GM23248 (cell line): Measurements from ENCODE around the gene DNAJA4. TPM values are rescaled to one million over a fixed set of nuclear protein-coding genes. Genes with fewer than 3 reads are reported as not detected.

Experiments
- DNase-seq: peaks from one replicate; pipeline ENCODE4 v3.0.0-alpha.2; 2015
- H2AFZ ChIP-seq: fragments of 200-600 bp; sonication (generic); 2 replicates; pipeline ENCODE4 v1.6.1; 2016; ENCODE audit warnings: antibody characterized with exemption
- H3F3A ChIP-seq: fragments of 200-600 bp; sonication (generic); 2 replicates; pipeline ENCODE4 v1.6.1; 2016; ENCODE audit warnings: mild to moderate bottlenecking, antibody characterized with exemption, mixed run types; ENCODE audit not compliant: insufficient read depth
- H3K27ac ChIP-seq: fragments of 200-600 bp; sonication (generic); 2 replicates; pipeline ENCODE4 v1.5.1; 2016; ENCODE audit warnings: mild to moderate bottlenecking
- H3K27me3 ChIP-seq: fragments of 200-600 bp; sonication (generic); replicated peaks from 2 replicates; pipeline ENCODE4 v1.6.1; 2016; ENCODE audit warnings: mild to moderate bottlenecking; ENCODE audit not compliant: insufficient read depth
- H3K36me3 ChIP-seq: fragments of 200-600 bp; sonication (generic); 2 replicates; pipeline ENCODE4 v1.6.1; 2016; ENCODE audit warnings: low read depth, mild to moderate bottlenecking
- H3K4me1 ChIP-seq: fragments of 200-600 bp; sonication (generic); 2 replicates; pipeline ENCODE4 v1.6.1; 2016; ENCODE audit warnings: mild to moderate bottlenecking; ENCODE audit not compliant: insufficient read depth
- H3K4me2 ChIP-seq: fragments of 200-600 bp; sonication (generic); one replicate; pipeline ENCODE4 v1.6.1; 2016; ENCODE audit warnings: mild to moderate bottlenecking; ENCODE audit not compliant: unreplicated experiment
- H3K4me3 ChIP-seq: fragments of 200-600 bp; sonication (generic); 2 replicates; pipeline ENCODE4 v1.5.1; 2016; ENCODE audit warnings: mild to moderate bottlenecking
- H3K79me2 ChIP-seq: fragments of 200-600 bp; sonication (generic); 2 replicates; pipeline ENCODE4 v1.6.1; 2016; ENCODE audit warnings: mild to moderate bottlenecking; ENCODE audit not compliant: insufficient read depth
- H3K9ac ChIP-seq: fragments of 200-600 bp; sonication (generic); 2 replicates; pipeline ENCODE4 v1.6.1; 2016; ENCODE audit warnings: mild to moderate bottlenecking
- H3K9me2 ChIP-seq: fragments of 200-600 bp; sonication (generic); 2 replicates; pipeline ENCODE4 v1.6.1; 2016; ENCODE audit warnings: mixed run types, mild to moderate bottlenecking, moderate library complexity; ENCODE audit not compliant: insufficient read depth
- H3K9me3 ChIP-seq: fragments of 200-600 bp; sonication (generic); one replicate; pipeline ENCODE4 v1.6.1; 2017; ENCODE audit warnings: low read depth
- H4K20me1 ChIP-seq: fragments of 200-600 bp; sonication (generic); 2 replicates; pipeline ENCODE4 v1.6.0; 2016; ENCODE audit not compliant: insufficient read depth
- EZH2 ChIP-seq: fragments of 200-600 bp; sonication (generic); IDR thresholded peaks from 2 replicates; pipeline ENCODE4 v1.6.1; 2018; ENCODE audit warnings: antibody characterized with exemption, mild to moderate bottlenecking; ENCODE audit not compliant: insufficient read depth, poor library complexity, severe bottlenecking
- EZH2phosphoT487 ChIP-seq: fragments of 200-600 bp; sonication (generic); IDR thresholded peaks from 2 replicates; pipeline ENCODE4 v1.6.1; 2018; ENCODE audit warnings: antibody characterized with exemption, moderate library complexity, mild to moderate bottlenecking, low read depth; ENCODE audit not compliant: insufficient read depth
- WGBS, 2 experiments: methylation state at CpG; one replicate each; pipeline ENCODE4 v1.1.6; 2015 to 2017; ENCODE audit warnings: low lambda C conversion rate in 2 of 2, low coverage in 1 of 2; ENCODE audit errors: missing lambda C conversion rate in 2 of 2; 5-methylcytosine and 5-hydroxymethylcytosine counted together
- in situ Hi-C: fragments of 300-500 bp; cut with MboI; formaldehyde crosslinking; loops from 2 replicates; pipeline ENCODE4 v1.15.0; 2020
- polyA plus RNA-seq: library from polyadenylated mRNA; unstranded; fragments of >200 nt; fragmentation: Nextera tagmentation; extraction: Ambion mirVana; gene quantifications from 2 replicates; pipeline ENCODE4 v1.2.1, GENCODE V29; 2016
- total RNA-seq: library from RNA; depleted of rRNA; stranded (reverse); fragments of >200 nt; shearing (Covaris generic); gene quantifications from 2 replicates; pipeline ENCODE4 v1.2.3, GENCODE V29; 2014

The DNAJA4 gene
- total and polyA plus RNA-seq, 2 experiments from 2014 or later, result 0.43 to 1.4 TPM

GRCh38 chr15:78236491-78236890, 27.9 kb upstream of the DNAJA4 start:
- H3K27me3 ChIP-seq, result peaks cover 30% of the 10 kb centered on the region
- no peak overlapping the region for H3K4me3 ChIP-seq
- TF ChIP-seq EZH2, result no peak
- no peak for TF ChIP-seq EZH2phosphoT487
- no peak overlapping the region for H3K4me2 ChIP-seq
- no peaks in the 10 kb centered on the region for H3K79me2 ChIP-seq
- WGBS, 2 experiments, result 89 to 90% methylated on average over 6 of the region's 6 CpGs
- H3K36me3 ChIP-seq, result no peaks in the 10 kb centered on the region
- in situ Hi-C loops, result loop anchor here (10.0 kb wide), 1 partner anchor 272 kb away; no protein-coding TSS in a partner anchor
- no peaks in the 10 kb centered on the region for H4K20me1 ChIP-seq
- no peak for DNase-seq
- H2AFZ ChIP-seq, result no peak overlapping the region
- H3K27ac ChIP-seq, result no peak overlapping the region
- H3F3A ChIP-seq, result no peaks in the 10 kb centered on the region
- H3K9me3 ChIP-seq, result no peaks in the 10 kb centered on the region
- H3K9ac ChIP-seq, result no peak overlapping the region
- no peaks in the 10 kb centered on the region for H3K4me1 ChIP-seq
- no peaks in the 10 kb centered on the region for H3K9me2 ChIP-seq

DNA sequence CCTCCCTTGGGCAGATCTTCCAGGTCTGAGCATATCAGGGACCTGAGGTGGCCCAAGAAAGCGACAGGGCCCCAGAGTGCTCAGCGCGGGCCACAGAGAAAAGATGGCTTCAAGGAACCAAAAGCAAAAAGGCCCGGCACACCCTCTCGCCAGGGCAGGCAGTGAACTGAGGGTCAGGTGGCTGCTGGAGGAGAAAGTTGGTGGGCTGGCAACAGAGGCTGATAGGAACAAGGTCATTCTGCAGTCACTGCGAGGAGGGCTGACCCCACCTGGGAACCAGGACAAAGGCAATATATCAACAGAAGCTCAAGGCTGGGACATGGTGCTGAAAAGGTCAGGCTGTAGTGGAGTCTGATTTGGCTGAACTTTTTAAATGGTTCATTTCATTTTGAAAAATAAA, 27.2 kb upstream of the DNAJA4 start:
- H3K4me1 ChIP-seq, result no peaks in the 10 kb centered on the region
- no peak for TF ChIP-seq EZH2
- no peak for TF ChIP-seq EZH2phosphoT487
- no peaks in the 10 kb centered on the region for H3K9me3 ChIP-seq
- H3K9ac ChIP-seq, result no peak overlapping the region
- H3K4me3 ChIP-seq, result no peak overlapping the region
- no peak overlapping the region for H2AFZ ChIP-seq
- H3F3A ChIP-seq, result no peaks in the 10 kb centered on the region
- no peaks in the 10 kb centered on the region for H3K36me3 ChIP-seq
- in situ Hi-C loops, result loop anchor here (10.0 kb wide), 1 partner anchor 272 kb away; no protein-coding TSS in a partner anchor
- no peaks in the 10 kb centered on the region for H3K79me2 ChIP-seq
- 61 to 70% methylated on average over 6 of the region's 6 CpGs for WGBS, 2 experiments
- H3K27ac ChIP-seq, result no peak overlapping the region
- no peaks in the 10 kb centered on the region for H3K9me2 ChIP-seq
- peaks cover 30% of the 10 kb centered on the region for H3K27me3 ChIP-seq
- H3K4me2 ChIP-seq, result no peak overlapping the region
- DNase-seq, result no peak
- H4K20me1 ChIP-seq, result no peaks in the 10 kb centered on the region

DNA sequence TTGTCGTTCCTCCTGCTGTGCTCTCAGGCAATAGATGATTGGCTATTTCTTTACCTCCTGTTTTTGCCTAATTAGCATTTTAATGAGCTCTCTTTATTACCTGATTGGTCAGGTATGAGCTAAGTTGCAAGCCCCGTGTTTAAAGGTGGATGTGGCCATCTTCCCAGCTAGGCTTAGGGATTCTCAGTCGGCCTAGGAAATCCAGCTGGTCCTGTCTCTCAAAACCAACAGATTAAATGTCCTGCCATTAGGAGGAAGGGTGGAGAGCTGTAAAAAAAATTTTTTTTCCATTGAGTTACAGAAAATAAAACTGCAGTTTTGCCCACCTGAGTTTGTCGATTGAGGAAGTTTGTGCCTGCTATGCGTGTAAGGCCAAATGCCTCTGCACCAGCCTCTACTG, 24.6 kb upstream of the DNAJA4 start:
- peaks cover 18% of the 10 kb centered on the region for H3K27me3 ChIP-seq
- no peak for TF ChIP-seq EZH2
- WGBS, 2 experiments, result 60 to 67% methylated on average over 5 of the region's 5 CpGs
- no peak overlapping the region for H3K27ac ChIP-seq
- H3F3A ChIP-seq, result no peaks in the 10 kb centered on the region
- in situ Hi-C loops, result loop anchor here (5.0 to 10.0 kb wide), 2 partner anchors 128 to 275 kb away; no protein-coding TSS in a partner anchor
- H3K9me3 ChIP-seq, result no peaks in the 10 kb centered on the region
- no peak overlapping the region for H3K4me2 ChIP-seq
- H3K9me2 ChIP-seq, result no peaks in the 10 kb centered on the region
- H3K79me2 ChIP-seq, result no peaks in the 10 kb centered on the region
- no peak overlapping the region for H2AFZ ChIP-seq
- no peaks in the 10 kb centered on the region for H3K36me3 ChIP-seq
- H3K9ac ChIP-seq, result no peak overlapping the region
- DNase-seq, result no peak
- no peak overlapping the region for H3K4me3 ChIP-seq
- H3K4me1 ChIP-seq, result no peaks in the 10 kb centered on the region
- no peaks in the 10 kb centered on the region for H4K20me1 ChIP-seq

DNA sequence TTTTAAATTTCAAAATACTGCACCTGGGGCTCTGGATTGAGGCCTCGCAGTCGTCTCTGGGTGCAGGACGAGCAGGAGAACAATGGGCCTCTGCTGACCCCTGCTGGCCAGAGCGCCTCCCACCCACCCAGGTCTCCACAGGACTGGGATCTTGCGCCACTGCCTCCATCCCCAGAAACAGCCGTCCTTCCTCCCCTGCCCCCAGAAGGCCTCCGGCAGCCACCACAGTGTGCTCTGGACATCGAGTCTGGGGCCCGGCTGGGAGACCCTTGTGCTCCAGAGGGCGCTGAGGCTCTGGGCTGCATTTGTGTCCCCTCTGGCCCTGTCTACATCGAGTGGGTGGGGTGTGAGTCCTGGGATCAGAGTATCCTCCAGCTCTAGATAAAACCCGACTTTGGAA, 23.3 kb upstream of the DNAJA4 start:
- Histone ChIP-seq H3F3A (no peaks in the 10 kb centered on the region), H3K9ac (no peak overlapping the region), H3K9me2 (no peaks in the 10 kb centered on the region), H4K20me1 (no peaks in the 10 kb centered on the region), H3K9me3 (no peaks in the 10 kb centered on the region), H3K79me2 (no peaks in the 10 kb centered on the region), H3K4me3 (no peak overlapping the region), H2AFZ (peak overlapping the region; percentile 33; the same call in 1 of the 2 replicates), H3K27me3 (peaks cover 12% of the 10 kb centered on the region), H3K4me2 (no peak overlapping the region), H3K27ac (no peak overlapping the region), H3K4me1 (no peaks in the 10 kb centered on the region), H3K36me3 (no peaks in the 10 kb centered on the region)
- TF ChIP-seq EZH2phosphoT487 (no peak), EZH2 (no peak)
- WGBS, 2 experiments, result 8 to 12% methylated on average over 12 of the region's 12 CpGs
- DNase-seq, result peak; percentile 79
- in situ Hi-C loops, result loop anchor here (5.0 kb wide), 1 partner anchor 129 kb away; no protein-coding TSS in a partner anchor

DNA sequence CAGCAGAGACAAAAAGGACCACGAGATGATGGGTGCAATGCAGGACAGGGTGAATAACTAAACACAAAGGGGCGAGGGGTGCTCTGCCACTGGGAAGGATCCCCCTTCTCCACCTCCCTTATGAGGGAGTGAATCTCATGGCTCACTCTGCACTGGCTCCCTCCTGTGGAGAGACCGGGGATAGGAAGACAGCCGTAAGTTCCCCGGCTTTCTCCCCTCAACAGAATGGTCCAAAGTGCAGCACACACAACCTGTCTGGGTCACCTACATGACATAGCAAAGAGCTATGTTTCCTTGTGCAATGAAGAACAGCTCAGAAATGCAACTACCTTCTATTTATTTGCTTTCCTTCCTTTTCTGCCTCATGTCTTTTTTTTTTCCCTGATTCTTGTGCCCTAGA, 22.2 kb upstream of the DNAJA4 start:
- no peak overlapping the region for H3K4me3 ChIP-seq
- no peaks in the 10 kb centered on the region for H3K9me3 ChIP-seq
- peaks cover 12% of the 10 kb centered on the region for H3K27me3 ChIP-seq
- H3K9ac ChIP-seq, result no peak overlapping the region
- in situ Hi-C loops, result loop anchor here (5.0 kb wide), 1 partner anchor 130 kb away; no protein-coding TSS in a partner anchor
- no peaks in the 10 kb centered on the region for H3F3A ChIP-seq
- H2AFZ ChIP-seq, result no peak overlapping the region
- no peak overlapping the region for H3K27ac ChIP-seq
- WGBS, 2 experiments, result 39 to 44% methylated on average over 5 of the region's 5 CpGs
- TF ChIP-seq EZH2phosphoT487, result no peak
- TF ChIP-seq EZH2, result no peak
- no peaks in the 10 kb centered on the region for H3K4me1 ChIP-seq
- no peaks in the 10 kb centered on the region for H3K79me2 ChIP-seq
- no peaks in the 10 kb centered on the region for H3K9me2 ChIP-seq
- DNase-seq, result peak; percentile 35
- no peaks in the 10 kb centered on the region for H4K20me1 ChIP-seq
- no peak overlapping the region for H3K4me2 ChIP-seq
- no peaks in the 10 kb centered on the region for H3K36me3 ChIP-seq
